Activated CD8-positive, alpha-beta T cell treated with anti-CD3 and anti-CD28 coated beads for 36 hours (primary cell): Measurements from ENCODE around the gene GLIPR2. TPM values are rescaled to one million over a fixed set of nuclear protein-coding genes. Genes with fewer than 3 reads are reported as not detected.
"Not testable (repeated sequence)": the region's sequence is repeated elsewhere in the genome, so short reads cannot be mapped to it uniquely, and the experiment has no call there.

Source experiments
- ATAC-seq: fragments of 200-7000 bp; cut with Tn5 transposase; one replicate; pipeline ENCODE4 v1.10.0; 2021; ENCODE audit warnings: mild to moderate bottlenecking, moderate library complexity
- CTCF ChIA-PET: fragments of 350-600 bp; sonication (Branson Sonifier 250); formaldehyde crosslinking; loops from one replicate; lab custom pipeline; 2021; ENCODE audit warnings: antibody characterized with exemption; lab: Charles Lee
- POLR2A ChIA-PET: fragments of 350-600 bp; sonication (Branson Sonifier 250); formaldehyde crosslinking; loops from one replicate; lab custom pipeline; 2021; ENCODE audit warnings: antibody characterized with exemption; lab: Charles Lee
- DNase-seq: peaks from one replicate; pipeline ENCODE4 v3.0.0-alpha.2; 2020
- H3K27ac Mint-ChIP-seq: one replicate; pipeline ENCODE4 v1.8.0; 2021; ENCODE audit warnings: mild to moderate bottlenecking, mixed read lengths
- H3K27me3 Mint-ChIP-seq: one replicate; pipeline ENCODE4 v1.8.0; 2021; ENCODE audit warnings: mixed read lengths
- H3K36me3 Mint-ChIP-seq: one replicate; pipeline ENCODE4 v1.8.0; 2021; ENCODE audit warnings: low read depth, mixed read lengths
- H3K4me1 Mint-ChIP-seq: one replicate; pipeline ENCODE4 v1.8.0; 2021; ENCODE audit warnings: low read depth, mixed read lengths
- H3K4me3 Mint-ChIP-seq: one replicate; pipeline ENCODE4 v1.8.0; 2021; ENCODE audit warnings: mild to moderate bottlenecking, moderate library complexity, mixed read lengths
- H3K9me3 Mint-ChIP-seq: one replicate; pipeline ENCODE4 v1.8.0; 2021; ENCODE audit warnings: mixed read lengths
- intact Hi-C: fragments of 100-400 bp; cut with micrococcal nuclease; formaldehyde crosslinking; loops from one replicate; pipeline ENCODE4 v1.10.0; 2022
- total RNA-seq, 2 experiments: library from RNA; stranded (reverse); gene quantifications; one replicate each; pipeline ENCODE4 v1.2.3, GENCODE V29; 2021
- TF ChIP-seq, protein P1 (sequence below): fragments of 200-600 bp; IDR thresholded peaks from one replicate; pipeline ENCODE4 v1.8.0; 2022; ENCODE audit warnings: antibody characterized with exemption, mild to moderate bottlenecking

GLIPR2 gene, protein sequence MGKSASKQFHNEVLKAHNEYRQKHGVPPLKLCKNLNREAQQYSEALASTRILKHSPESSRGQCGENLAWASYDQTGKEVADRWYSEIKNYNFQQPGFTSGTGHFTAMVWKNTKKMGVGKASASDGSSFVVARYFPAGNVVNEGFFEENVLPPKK
- 10 to 100 TPM; 12.2 to 13.6 TPM for total RNA-seq

DNA sequence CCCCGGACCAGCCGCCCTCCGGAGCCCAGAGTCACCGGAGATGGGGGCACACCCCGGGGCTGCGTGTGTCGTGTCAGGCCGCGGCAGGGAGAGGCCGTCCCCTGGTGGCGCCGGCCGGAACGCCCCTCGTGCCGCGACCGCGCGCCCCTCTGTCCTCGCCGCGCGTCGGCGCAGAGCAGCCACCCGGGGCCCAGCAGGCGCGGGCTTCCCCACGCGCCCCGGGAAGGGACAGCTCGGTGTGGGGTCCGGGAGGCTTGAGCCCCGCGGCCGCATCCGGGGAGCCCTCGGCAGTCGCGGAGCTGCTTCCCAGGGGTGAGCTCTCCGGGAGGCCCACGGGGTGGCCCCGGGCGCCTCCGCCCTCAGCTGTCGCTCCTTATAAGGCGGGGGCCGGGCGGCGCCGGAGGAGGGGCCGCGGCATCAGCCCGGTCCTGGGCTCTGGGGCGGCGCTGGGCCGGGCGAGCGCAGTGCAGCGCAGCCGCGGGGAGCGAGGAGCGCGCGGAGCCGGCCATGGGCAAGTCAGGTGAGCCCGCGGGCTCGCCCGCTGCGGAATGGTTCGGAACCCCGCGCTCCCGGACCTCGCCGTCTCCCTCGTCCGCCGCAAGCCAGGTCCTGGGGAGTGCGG is at the start of gene GLIPR2:
Gene GLIPR2, plus strand, starts transcription at position 462 of the 622 bp plus-strand sequence. Its CDS starts 46 bp downstream, at position 508.
- no peaks in the 10 kb centered on the region for H3K9me3 Mint-ChIP-seq
- H3K27ac Mint-ChIP-seq: peak within 1 kb of the TSS; percentile 68
- peak; percentile 96 for ATAC-seq
- intact Hi-C loops: no loop called here
- peak; percentile 82 for DNase-seq
- CTCF ChIA-PET: interaction anchor here (0.8 to 2.8 kb wide), 9 partner anchors 15 to 128 kb away, joined by 3 to 10 read pairs (median 4); no protein-coding TSS in a partner anchor
- H3K27me3 Mint-ChIP-seq: no peaks in the 10 kb centered on the region
- TF ChIP-seq, protein P1, sequence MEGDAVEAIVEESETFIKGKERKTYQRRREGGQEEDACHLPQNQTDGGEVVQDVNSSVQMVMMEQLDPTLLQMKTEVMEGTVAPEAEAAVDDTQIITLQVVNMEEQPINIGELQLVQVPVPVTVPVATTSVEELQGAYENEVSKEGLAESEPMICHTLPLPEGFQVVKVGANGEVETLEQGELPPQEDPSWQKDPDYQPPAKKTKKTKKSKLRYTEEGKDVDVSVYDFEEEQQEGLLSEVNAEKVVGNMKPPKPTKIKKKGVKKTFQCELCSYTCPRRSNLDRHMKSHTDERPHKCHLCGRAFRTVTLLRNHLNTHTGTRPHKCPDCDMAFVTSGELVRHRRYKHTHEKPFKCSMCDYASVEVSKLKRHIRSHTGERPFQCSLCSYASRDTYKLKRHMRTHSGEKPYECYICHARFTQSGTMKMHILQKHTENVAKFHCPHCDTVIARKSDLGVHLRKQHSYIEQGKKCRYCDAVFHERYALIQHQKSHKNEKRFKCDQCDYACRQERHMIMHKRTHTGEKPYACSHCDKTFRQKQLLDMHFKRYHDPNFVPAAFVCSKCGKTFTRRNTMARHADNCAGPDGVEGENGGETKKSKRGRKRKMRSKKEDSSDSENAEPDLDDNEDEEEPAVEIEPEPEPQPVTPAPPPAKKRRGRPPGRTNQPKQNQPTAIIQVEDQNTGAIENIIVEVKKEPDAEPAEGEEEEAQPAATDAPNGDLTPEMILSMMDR: peak; percentile 33
- H3K4me1 Mint-ChIP-seq: peaks cover 43% of the 10 kb centered on the region
- peak within 1 kb of the TSS; percentile 85 for H3K4me3 Mint-ChIP-seq
- POLR2A ChIA-PET: interaction anchor here (1.0 to 5.3 kb wide), 7 partner anchors 10 to 34 kb away, joined by 3 to 25 read pairs (median 4); no protein-coding TSS in a partner anchor
- no peaks in the 10 kb centered on the region for H3K36me3 Mint-ChIP-seq

DNA sequence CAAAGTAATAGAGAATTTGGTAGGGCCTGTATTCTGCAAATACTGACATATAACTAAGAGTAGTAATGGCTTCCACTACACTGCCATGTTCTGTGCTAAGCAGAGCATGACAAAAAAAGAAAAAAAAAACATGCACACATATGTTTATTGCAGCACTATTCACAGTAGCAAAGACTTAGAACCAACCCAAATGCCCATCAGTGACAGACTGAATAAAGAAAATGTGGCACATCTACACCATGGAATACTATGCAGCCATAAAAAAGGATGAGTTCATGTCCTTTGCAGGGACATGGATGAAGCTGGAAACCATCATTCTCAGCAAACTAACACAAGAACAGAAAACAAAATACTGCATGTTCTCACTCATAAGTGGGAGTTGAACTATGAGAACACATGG is 49.5 kb upstream of the GLIPR2 start:
- DNase-seq, H3K4me3 Mint-ChIP-seq, H3K27ac Mint-ChIP-seq, H3K9me3 Mint-ChIP-seq, intact Hi-C loops, POLR2A ChIA-PET, ATAC-seq, H3K4me1 Mint-ChIP-seq, H3K27me3 Mint-ChIP-seq: not testable (repeated sequence)
- CTCF ChIA-PET: interaction anchor here (1.4 to 2.0 kb wide), 2 partner anchors 15 to 64 kb away, joined by 3 to 4 read pairs; no protein-coding TSS in a partner anchor
- H3K36me3 Mint-ChIP-seq: peaks cover 18% of the 10 kb centered on the region

DNA sequence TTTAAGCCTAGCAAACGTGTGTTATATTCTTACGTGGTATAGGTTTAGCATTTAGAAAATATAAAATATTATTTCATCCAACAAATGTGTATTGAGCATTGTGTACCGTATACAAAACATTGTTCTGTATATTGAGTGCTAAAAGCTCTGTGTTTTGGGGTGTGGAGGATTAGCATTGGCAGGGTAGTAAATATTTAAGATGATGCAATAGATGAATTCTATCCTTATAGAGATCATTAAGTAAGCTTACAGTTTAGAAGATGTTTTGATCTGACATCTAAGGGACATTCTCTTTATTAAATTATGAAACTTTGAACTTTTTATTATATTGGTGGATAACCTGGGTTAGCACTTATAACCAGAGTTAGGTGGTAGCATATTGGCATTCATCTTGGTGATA is 48.5 kb upstream of the GLIPR2 start:
- ChIA-PET POLR2A (interaction anchor here (0.6 kb wide), 1 partner anchor 113 kb away, joined by 3 read pairs; no protein-coding TSS in a partner anchor), CTCF (interaction anchor here (1.0 to 2.1 kb wide), 3 partner anchors 15 to 79 kb away, joined by 3 to 8 read pairs (median 3); no protein-coding TSS in a partner anchor)
- Mint-ChIP-seq H3K36me3 (peaks cover 19% of the 10 kb centered on the region), H3K4me3 (no peak overlapping the region), H3K9me3 (peaks cover 5% of the 10 kb centered on the region), H3K4me1 (peaks cover 13% of the 10 kb centered on the region), H3K27ac (no peak overlapping the region), H3K27me3 (no peaks in the 10 kb centered on the region)
- TF ChIP-seq, protein P1: no peak
- intact Hi-C loops: no loop called here
- DNase-seq: no peak
- ATAC-seq: no peak

DNA sequence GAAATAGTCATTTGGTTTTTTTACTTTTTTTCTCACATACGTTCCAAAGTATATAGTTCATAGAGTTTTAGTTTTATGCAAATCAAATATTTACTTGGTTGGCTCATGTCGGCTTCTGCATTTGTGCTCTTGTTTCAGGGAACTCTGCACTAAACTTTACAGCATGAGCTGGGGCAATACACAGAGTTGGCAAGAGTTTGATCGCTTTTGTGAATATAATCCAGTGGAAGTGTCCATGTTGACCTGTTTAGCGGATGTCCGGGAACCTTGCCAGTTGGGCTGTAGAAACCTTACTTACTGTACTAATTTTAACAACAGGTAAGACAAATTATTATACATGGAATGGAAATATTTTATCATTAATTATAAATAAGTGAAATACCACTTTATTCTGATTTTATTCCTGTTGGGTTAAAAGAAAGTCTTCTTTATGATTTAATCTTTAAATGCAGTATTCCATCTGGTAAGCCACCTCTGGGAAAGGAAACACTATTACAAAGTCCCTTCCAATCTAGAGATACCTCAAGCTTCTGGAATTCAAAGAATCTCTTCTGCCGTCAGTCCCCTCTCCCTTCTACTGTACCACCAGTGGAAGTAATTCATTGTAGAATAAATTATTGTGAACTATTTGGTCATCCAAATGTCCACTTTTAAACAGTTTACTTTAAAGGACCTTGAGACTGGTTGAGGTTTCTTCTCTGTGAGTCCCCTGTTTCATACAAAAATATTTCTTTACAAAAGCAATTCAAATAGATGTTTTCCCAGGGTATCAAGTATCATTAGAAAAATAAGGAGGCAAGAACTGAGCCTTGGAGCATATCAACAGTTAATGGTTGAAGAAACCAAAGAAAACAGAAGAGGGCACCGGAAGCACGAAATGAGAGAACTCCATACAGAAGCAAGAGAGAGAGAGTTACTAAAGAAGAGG is 45.2 kb upstream of the GLIPR2 start:
- H3K36me3 Mint-ChIP-seq: peaks cover 15% of the 10 kb centered on the region
- peaks cover 5% of the 10 kb centered on the region for H3K9me3 Mint-ChIP-seq
- ATAC-seq (no peak), DNase-seq (no peak)
- H3K4me3 Mint-ChIP-seq: no peak overlapping the region
- ChIA-PET CTCF (interaction anchor here (1.6 to 2.9 kb wide), 2 partner anchors 11 to 69 kb away, joined by 4 to 19 read pairs; no protein-coding TSS in a partner anchor), POLR2A (no interaction called here)
- TF ChIP-seq, protein P1: no peak
- peaks cover 19% of the 10 kb centered on the region for H3K4me1 Mint-ChIP-seq
- no peaks in the 10 kb centered on the region for H3K27me3 Mint-ChIP-seq
- intact Hi-C loops: no loop called here
- peak overlapping the region; percentile 11 for H3K27ac Mint-ChIP-seq

DNA sequence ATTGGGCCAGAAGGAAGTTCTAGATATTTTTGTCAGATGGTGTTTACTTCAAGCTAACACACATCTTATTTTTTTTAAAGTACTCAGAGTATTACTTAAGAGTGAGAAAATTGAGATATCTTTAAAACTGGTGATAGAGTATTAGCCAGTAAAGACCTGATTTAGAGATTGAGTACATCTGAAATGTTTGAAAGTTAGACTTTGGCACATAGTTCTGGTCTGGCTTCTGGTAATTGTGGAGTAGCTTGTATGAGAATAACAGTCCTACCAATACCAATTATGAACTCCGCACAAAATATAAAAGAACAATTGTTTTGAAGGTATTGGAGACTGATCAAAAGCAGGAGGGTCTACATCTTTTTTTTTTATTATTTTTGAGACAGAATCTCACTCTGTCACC is 44.5 kb upstream of the GLIPR2 start:
- TF ChIP-seq, protein P1: no peak
- POLR2A ChIA-PET: no interaction called here
- H3K4me1 Mint-ChIP-seq: peaks cover 19% of the 10 kb centered on the region
- ATAC-seq (no peak), DNase-seq (no peak)
- peak overlapping the region; percentile 11 for H3K27ac Mint-ChIP-seq
- no peak overlapping the region for H3K4me3 Mint-ChIP-seq
- H3K36me3 Mint-ChIP-seq: peaks cover 8% of the 10 kb centered on the region
- CTCF ChIA-PET: interaction anchor here (1.0 to 2.9 kb wide), 3 partner anchors 11 to 98 kb away, joined by 3 to 19 read pairs (median 4); no protein-coding TSS in a partner anchor
- intact Hi-C loops: no loop called here
- H3K9me3 Mint-ChIP-seq: peaks cover 2% of the 10 kb centered on the region
- no peaks in the 10 kb centered on the region for H3K27me3 Mint-ChIP-seq
